GM23338 (cell line): ENCODE results near the gene APBA2. TPM values are rescaled to one million over a fixed set of nuclear protein-coding genes. Genes with fewer than 3 reads are reported as not detected.

Experiments
- ATAC-seq: fragments of 200-7000 bp; cut with Tn5 transposase; 3 replicates; pipeline ENCODE4 v1.9.1; 2020
- DNase-seq: peaks from one replicate; pipeline ENCODE4 v3.0.0-alpha.2; 2015; ENCODE audit warnings: low spot score
- H2AFZ ChIP-seq: fragments of 200-600 bp; sonication (generic); 2 replicates; pipeline ENCODE4 v1.8.0; 2016; ENCODE audit warnings: antibody characterized with exemption, mild to moderate bottlenecking, moderate library complexity
- H3F3A ChIP-seq: fragments of 200-600 bp; sonication (generic); replicated peaks from 2 replicates; pipeline ENCODE4 v1.8.0; 2017; ENCODE audit warnings: antibody characterized with exemption, mixed run types, low read depth
- H3K27ac ChIP-seq: fragments of 200-600 bp; sonication (generic); 2 replicates; pipeline ENCODE4 v1.6.1; 2016; ENCODE audit warnings: low read depth
- H3K27me3 ChIP-seq: fragments of 200-600 bp; sonication (generic); 2 replicates; pipeline ENCODE4 v1.8.0; 2016; ENCODE audit warnings: mild to moderate bottlenecking, mixed run types, moderate library complexity; ENCODE audit not compliant: insufficient read depth
- H3K36me3 ChIP-seq: fragments of 200-600 bp; sonication (generic); 2 replicates; pipeline ENCODE4 v1.8.0; 2016; ENCODE audit warnings: mild to moderate bottlenecking; ENCODE audit not compliant: insufficient read depth
- H3K4me1 ChIP-seq: fragments of 200-600 bp; sonication (generic); 2 replicates; pipeline ENCODE4 v1.8.0; 2016; ENCODE audit warnings: mild to moderate bottlenecking, moderate library complexity; ENCODE audit not compliant: insufficient read depth
- H3K4me2 ChIP-seq: fragments of 200-600 bp; sonication (generic); 2 replicates; pipeline ENCODE4 v1.7.1; 2017; ENCODE audit warnings: mixed run types
- H3K4me3 ChIP-seq: fragments of 200-600 bp; sonication (generic); 2 replicates; pipeline ENCODE4 v1.6.1; 2016; ENCODE audit warnings: mixed run types
- H3K79me2 ChIP-seq: fragments of 200-600 bp; sonication (generic); replicated peaks from 2 replicates; pipeline ENCODE4 v1.8.0; 2017; ENCODE audit warnings: mild to moderate bottlenecking; ENCODE audit not compliant: insufficient read depth
- H3K9me2 ChIP-seq: fragments of 200-600 bp; sonication (generic); 2 replicates; pipeline ENCODE4 v1.8.0; 2017; ENCODE audit not compliant: insufficient read depth
- H4K20me1 ChIP-seq: fragments of 200-600 bp; sonication (generic); replicated peaks from 2 replicates; pipeline ENCODE4 v1.8.0; 2017; ENCODE audit warnings: mild to moderate bottlenecking; ENCODE audit not compliant: insufficient read depth
- H3K27ac Mint-ChIP-seq: 2 replicates; pipeline ENCODE4 v1.8.0; 2020; ENCODE audit warnings: inconsistent platforms, mild to moderate bottlenecking, moderate library complexity, mixed read lengths
- H3K27me3 Mint-ChIP-seq: 3 replicates; pipeline ENCODE4 v1.8.0; 2022; ENCODE audit warnings: low read depth, mild to moderate bottlenecking, moderate library complexity, mixed read lengths, inconsistent platforms; ENCODE audit not compliant: insufficient read depth, poor library complexity
- H3K36me3 Mint-ChIP-seq: 3 replicates; pipeline ENCODE4 v1.8.0; 2021; ENCODE audit warnings: low read depth, mild to moderate bottlenecking, inconsistent platforms, moderate library complexity, mixed read lengths
- H3K4me1 Mint-ChIP-seq: 3 replicates; pipeline ENCODE4 v1.8.0; 2020; ENCODE audit warnings: mild to moderate bottlenecking, inconsistent platforms, mixed read lengths
- H3K4me3 Mint-ChIP-seq: 3 replicates; pipeline ENCODE4 v1.8.0; 2021; ENCODE audit warnings: moderate library complexity, mild to moderate bottlenecking, inconsistent platforms, mixed read lengths
- H3K9me3 Mint-ChIP-seq: 3 replicates; pipeline ENCODE4 v1.8.0; 2020; ENCODE audit warnings: moderate library complexity, mild to moderate bottlenecking, inconsistent platforms, mixed read lengths
- CREB1 ChIP-seq: fragments of 250-450 bp; sonication (Bioruptor Pico); IDR thresholded peaks from 2 replicates; pipeline ENCODE4 v1.5.0; 2020; ENCODE audit warnings: low read depth, mild to moderate bottlenecking, moderate library complexity
- ETS1 ChIP-seq: IDR thresholded peaks from 2 replicates; pipeline ENCODE4 v1.6.1; 2016; ENCODE audit warnings: antibody characterized with exemption
- EZH2 ChIP-seq: fragments of 200-600 bp; sonication (generic); IDR thresholded peaks from one replicate; pipeline ENCODE4 v1.8.0; 2017; ENCODE audit warnings: antibody characterized with exemption, mild to moderate bottlenecking, low read depth; ENCODE audit not compliant: unreplicated experiment
- NANOG ChIP-seq: IDR thresholded peaks from 2 replicates; pipeline ENCODE4 v1.6.1; 2016; ENCODE audit warnings: antibody characterized with exemption, borderline replicate concordance
- POLR2AphosphoS5 ChIP-seq: IDR thresholded peaks from 2 replicates; pipeline ENCODE4 v1.6.1; 2016; ENCODE audit warnings: antibody characterized with exemption, low read depth
- STAT1 ChIP-seq: IDR thresholded peaks from one replicate; pipeline ENCODE4 v1.6.1; 2016; ENCODE audit warnings: antibody characterized with exemption; ENCODE audit not compliant: unreplicated experiment
- ZNF114 ChIP-seq: fragments of 250-450 bp; sonication (Bioruptor Pico); IDR thresholded peaks from 2 replicates; pipeline ENCODE4 v1.5.0; 2020; ENCODE audit warnings: mild to moderate bottlenecking, moderate library complexity
- ZNF331 ChIP-seq: fragments of 250-450 bp; sonication (Bioruptor Pico); IDR thresholded peaks from 2 replicates; pipeline ENCODE4 v1.5.0; 2020; ENCODE audit warnings: low read depth, mild to moderate bottlenecking, moderate library complexity
- ZNF462 ChIP-seq: fragments of 250-450 bp; sonication (Bioruptor Pico); IDR thresholded peaks from 2 replicates; pipeline ENCODE4 v1.5.0; 2020; ENCODE audit warnings: mild to moderate bottlenecking, moderate library complexity
- polyA plus RNA-seq: library from polyadenylated mRNA; unstranded; fragments of >200 nt; fragmentation: Nextera tagmentation; extraction: Ambion mirVana; gene quantifications from 2 replicates; pipeline ENCODE4 v1.2.1, GENCODE V29; 2016
- total RNA-seq: library from RNA; depleted of rRNA; stranded (reverse); fragments of >200 nt; shearing (Covaris generic); gene quantifications from 2 replicates; pipeline ENCODE4 v1.2.3, GENCODE V29; 2014

Gene APBA2
- total and polyA plus RNA-seq, 2 experiments from 2014 or later, result 5.9 to 24.7 TPM

GRCh38 chr15:28990390-28990789 lies 104.6 kb downstream of the APBA2 start:
- H3K4me1 ChIP-seq, result peaks cover 8% of the 10 kb centered on the region; the same call in 1 of the 2 replicates
- H3K36me3 ChIP-seq, result no peaks in the 10 kb centered on the region
- H3K79me2 ChIP-seq, result no peaks in the 10 kb centered on the region
- Mint-ChIP-seq H3K4me3 (no peak overlapping the region), H3K27ac (no peak overlapping the region), H3K36me3 (no peaks in the 10 kb centered on the region), H3K4me1 (peaks cover 32% of the 10 kb centered on the region), H3K9me3 (no peaks in the 10 kb centered on the region), H3K27me3 (peaks cover 4% of the 10 kb centered on the region)
- TF ChIP-seq ETS1 (no peak), ZNF331 (no peak)
- H3K4me3 ChIP-seq, result no peak overlapping the region
- no peak for ATAC-seq
- no peaks in the 10 kb centered on the region for H3K27me3 ChIP-seq
- no peak overlapping the region for H3K4me2 ChIP-seq
- no peak overlapping the region for H2AFZ ChIP-seq
- no peaks in the 10 kb centered on the region for H4K20me1 ChIP-seq
- no peaks in the 10 kb centered on the region for H3K9me2 ChIP-seq
- no peak for DNase-seq
- no peak overlapping the region for H3K27ac ChIP-seq
- no peaks in the 10 kb centered on the region for H3F3A ChIP-seq

- Histone ChIP-seq H3F3A (no peaks in the 10 kb centered on the region), H3K4me2 (no peak overlapping the region), H2AFZ (no peak overlapping the region), H3K9me2 (no peaks in the 10 kb centered on the region), H4K20me1 (no peaks in the 10 kb centered on the region), H3K4me3 (no peak overlapping the region), H3K79me2 (no peaks in the 10 kb centered on the region), H3K36me3 (no peaks in the 10 kb centered on the region), H3K27ac (no peak overlapping the region), H3K27me3 (no peaks in the 10 kb centered on the region), H3K4me1 (peaks cover 11% of the 10 kb centered on the region; the same call in 1 of the 2 replicates)
- H3K9me3 Mint-ChIP-seq, result no peaks in the 10 kb centered on the region
- ATAC-seq, result no peak
- H3K27me3 Mint-ChIP-seq, result peaks cover 4% of the 10 kb centered on the region
- no peak overlapping the region for H3K4me3 Mint-ChIP-seq
- DNase-seq, result no peak
- peaks cover 35% of the 10 kb centered on the region for H3K4me1 Mint-ChIP-seq
- H3K36me3 Mint-ChIP-seq, result no peaks in the 10 kb centered on the region
- no peak overlapping the region; the same call in 1 of the 2 replicates for H3K27ac Mint-ChIP-seq
- TF ChIP-seq ZNF331, result no peak
- TF ChIP-seq EZH2, result no peak
- no peak for TF ChIP-seq CREB1 (CRISPR knock-in tag)
- no peak for TF ChIP-seq ZNF462
- no peak for TF ChIP-seq ZNF114 (CRISPR knock-in tag)
- no peak for TF ChIP-seq NANOG
- TF ChIP-seq STAT1, result no peak
- TF ChIP-seq ETS1, result no peak
- TF ChIP-seq POLR2AphosphoS5, result no peak
These were observed 105.7 kb downstream of the APBA2 start for GRCh38 chr15:28991236-28992171.
